LNCaP clone FGC (cell line): Measurements from ENCODE around the gene ELF1.

Experiments used
- DNase-seq: peaks from one replicate; pipeline ENCODE4 v3.0.0-alpha.2; 2011; ENCODE audit warnings: low read depth
- H3K4me3 ChIP-seq: 2 replicates; pipeline ENCODE4 v1.5.1; 2011; ENCODE audit warnings: mild to moderate bottlenecking, low read depth, low read length, control low read depth
- CTCF ChIP-seq: IDR thresholded peaks from 2 replicates; pipeline ENCODE4 v1.5.1; 2012; ENCODE audit warnings: mild to moderate bottlenecking; ENCODE audit not compliant: control insufficient read depth, insufficient read depth; ENCODE audit errors: extremely low read depth

ELF1 gene

GRCh38 chr13:41060082-41060723, 41.1 kb upstream of the ELF1 start:
- DNase-seq, result no peak
- peak overlapping the region; percentile 93 for H3K4me3 ChIP-seq
- TF ChIP-seq CTCF, result 0 out of 2 replicates have a peak, but pooled peaks have one; percentile 25

DNA sequence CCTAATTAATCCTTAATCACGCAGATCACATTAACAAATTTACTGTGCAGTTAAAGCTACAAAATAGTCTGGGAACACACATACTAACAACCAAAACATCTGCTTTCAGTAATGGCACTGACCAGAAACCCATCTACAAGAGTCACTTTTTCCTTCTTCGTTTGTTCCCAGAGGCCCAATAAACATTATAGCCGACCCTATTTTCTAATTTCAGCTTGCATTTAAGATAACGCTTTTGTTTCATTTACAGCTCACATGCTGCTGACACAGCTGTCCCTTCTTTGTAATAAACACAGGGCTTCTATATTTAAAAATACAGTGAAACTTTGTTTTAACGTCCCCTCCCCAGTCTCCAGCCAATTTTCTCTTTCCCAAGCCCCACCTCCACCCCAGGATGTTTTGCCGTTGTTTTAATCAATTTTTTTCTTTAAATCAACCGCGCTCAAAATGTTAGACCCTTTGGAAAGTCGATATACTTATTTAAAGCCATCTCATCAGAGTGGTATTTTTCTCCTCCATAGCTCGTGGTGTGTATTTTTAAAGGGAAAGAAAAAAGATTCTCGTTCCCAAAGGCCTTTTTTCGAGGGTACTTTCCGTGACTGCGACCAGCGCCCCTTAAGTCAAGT, 40.5 kb upstream of the ELF1 start:
- no peak for TF ChIP-seq CTCF
- peak overlapping the region; percentile 93 for H3K4me3 ChIP-seq
- DNase-seq, result no peak

GRCh38 chr13:41058295-41059070, 39.4 kb upstream of the ELF1 start:
- H3K4me3 ChIP-seq, result peak overlapping the region; percentile 93; the same call in 1 of the 2 replicates
- no peak for TF ChIP-seq CTCF
- DNase-seq, result no peak

- no peak overlapping the region for H3K4me3 ChIP-seq
- no peak for DNase-seq
- no peak for TF ChIP-seq CTCF
These were observed 38.0 kb upstream of the ELF1 start for GRCh38 chr13:41056826-41057711.

GRCh38 chr13:41056194-41056593, 37.1 kb upstream of the ELF1 start:
- no peak for DNase-seq
- H3K4me3 ChIP-seq, result no peak overlapping the region
- no peak for TF ChIP-seq CTCF

DNA sequence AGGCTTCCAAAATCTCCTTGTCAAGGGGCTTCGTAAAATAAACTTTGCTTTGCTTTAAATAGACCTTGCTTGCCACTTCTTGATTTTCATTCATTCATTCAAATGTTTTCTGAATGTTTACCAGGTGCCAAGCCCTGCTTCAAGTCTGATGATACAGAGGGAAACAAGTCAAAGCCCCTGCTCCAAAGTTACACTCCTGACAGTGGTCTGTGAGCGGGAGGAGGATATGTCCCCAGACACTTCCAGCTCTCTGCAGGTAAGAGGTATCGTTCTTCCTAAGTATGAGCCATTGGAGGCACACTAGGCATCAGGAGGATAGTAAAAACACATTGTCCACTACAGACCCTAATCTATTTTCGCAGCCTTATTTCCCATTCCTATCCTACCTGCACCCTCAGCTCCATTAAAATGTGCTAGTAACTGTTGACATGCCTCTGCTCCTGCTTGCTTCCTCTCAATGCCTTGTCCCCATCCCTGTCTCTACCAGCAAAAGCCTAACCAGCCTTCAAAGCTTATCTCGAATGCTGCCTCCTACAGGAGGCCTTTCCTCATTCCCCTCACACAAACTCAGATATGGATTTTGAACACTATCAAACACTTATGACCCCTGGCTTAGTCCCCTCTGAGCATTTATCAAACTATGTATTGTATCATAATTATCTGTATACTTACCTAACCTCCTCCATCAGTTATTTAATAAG, 36.0 kb upstream of the ELF1 start:
- no peak for DNase-seq
- TF ChIP-seq CTCF, result no peak

More for the DNA sequence above, 36.0 kb upstream of the ELF1 start:
- no peak overlapping the region for H3K4me3 ChIP-seq
